G401.6 (cell line): ENCODE data around the gene PAFAH2.

Source experiments
- FAIRE-seq: peaks from 2 replicates; lab custom pipeline; 2012; peaks lifted over from hg19 to GRCh38; lab: Jason Lieb, UNC

PAFAH2 gene

GRCh38 chr1:26031196-26031595, 33.3 kb upstream of the PAFAH2 start:
- FAIRE-seq = no peak

GRCh38 chr1:26029864-26030481, 32.1 kb upstream of the PAFAH2 start:
- peak; percentile 86 for FAIRE-seq

DNA sequence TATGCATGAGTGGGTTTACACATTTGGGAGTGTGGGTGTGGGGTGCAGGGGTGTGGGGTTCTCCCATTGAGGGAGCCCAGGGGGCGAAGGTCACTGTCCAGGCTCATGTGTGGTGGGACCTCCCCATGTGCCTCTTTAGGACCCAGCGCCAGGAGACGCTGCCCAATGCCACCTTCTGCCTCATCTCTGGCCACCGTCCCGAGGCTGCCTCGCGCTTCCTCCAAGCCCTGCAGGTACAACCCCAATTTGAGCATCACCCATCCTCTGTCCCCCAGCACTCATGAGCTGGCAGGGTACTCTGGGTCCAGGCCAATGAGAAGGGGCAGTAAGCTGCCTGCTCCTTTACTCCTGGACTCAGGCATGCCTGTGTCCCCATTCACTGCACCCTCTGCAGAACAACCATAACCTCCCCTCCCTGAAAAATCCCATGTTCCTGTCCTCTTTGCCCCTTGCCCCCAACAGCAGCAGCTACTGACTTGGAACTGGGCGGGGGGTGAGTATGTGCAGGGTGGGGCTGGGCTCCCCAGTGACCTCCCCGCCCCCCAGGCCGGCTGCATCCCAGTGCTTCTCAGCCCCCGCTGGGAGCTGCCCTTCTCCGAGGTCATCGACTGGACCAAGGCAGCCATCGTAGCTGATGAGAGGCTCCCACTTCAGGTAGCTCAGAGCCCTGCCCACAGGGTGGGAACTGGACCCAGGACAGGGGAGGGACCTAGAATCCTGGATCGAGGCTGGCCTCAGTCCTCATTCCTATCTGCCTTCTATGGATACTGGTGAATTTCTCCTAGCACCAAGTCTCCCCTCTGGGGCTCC, 31.4 kb upstream of the PAFAH2 start:
- peak; percentile 13 for FAIRE-seq

GRCh38 chr1:26028490-26028980, 30.7 kb upstream of the PAFAH2 start:
- no peak for FAIRE-seq

GRCh38 chr1:26027716-26028489, 30.0 kb upstream of the PAFAH2 start:
- FAIRE-seq = no peak

- FAIRE-seq = no peak
Observed at GRCh38 chr1:26025517-26025916, 27.7 kb upstream of the PAFAH2 start.

- FAIRE-seq = no peak
Observed at GRCh38 chr1:26025060-26025459, 27.2 kb upstream of the PAFAH2 start.

DNA sequence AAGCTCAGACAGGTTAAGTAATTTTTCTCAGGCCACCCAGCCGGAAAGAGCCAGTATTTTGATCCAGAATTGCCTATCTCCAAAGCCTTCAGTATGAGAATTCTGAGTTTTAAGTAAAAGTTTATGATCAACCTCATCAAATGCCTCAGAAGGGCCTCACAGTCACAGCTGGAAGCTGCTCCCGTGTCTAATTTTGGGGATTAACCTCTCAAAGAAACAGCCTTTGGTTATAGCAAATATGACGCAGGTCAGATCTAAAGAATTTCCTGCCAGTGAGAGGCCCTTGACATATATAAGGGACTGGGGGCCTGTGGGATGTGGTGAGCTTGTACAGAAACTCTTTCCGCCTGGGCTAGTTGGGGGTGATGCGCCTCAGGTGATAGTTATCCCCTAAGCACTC, 26.0 kb upstream of the PAFAH2 start:
- FAIRE-seq = peak; percentile 91

- no peak for FAIRE-seq
Observed at GRCh38 chr1:26023009-26023408, 25.1 kb upstream of the PAFAH2 start.

- no peak for FAIRE-seq
Observed at GRCh38 chr1:26022404-26022779, 24.5 kb upstream of the PAFAH2 start.

DNA sequence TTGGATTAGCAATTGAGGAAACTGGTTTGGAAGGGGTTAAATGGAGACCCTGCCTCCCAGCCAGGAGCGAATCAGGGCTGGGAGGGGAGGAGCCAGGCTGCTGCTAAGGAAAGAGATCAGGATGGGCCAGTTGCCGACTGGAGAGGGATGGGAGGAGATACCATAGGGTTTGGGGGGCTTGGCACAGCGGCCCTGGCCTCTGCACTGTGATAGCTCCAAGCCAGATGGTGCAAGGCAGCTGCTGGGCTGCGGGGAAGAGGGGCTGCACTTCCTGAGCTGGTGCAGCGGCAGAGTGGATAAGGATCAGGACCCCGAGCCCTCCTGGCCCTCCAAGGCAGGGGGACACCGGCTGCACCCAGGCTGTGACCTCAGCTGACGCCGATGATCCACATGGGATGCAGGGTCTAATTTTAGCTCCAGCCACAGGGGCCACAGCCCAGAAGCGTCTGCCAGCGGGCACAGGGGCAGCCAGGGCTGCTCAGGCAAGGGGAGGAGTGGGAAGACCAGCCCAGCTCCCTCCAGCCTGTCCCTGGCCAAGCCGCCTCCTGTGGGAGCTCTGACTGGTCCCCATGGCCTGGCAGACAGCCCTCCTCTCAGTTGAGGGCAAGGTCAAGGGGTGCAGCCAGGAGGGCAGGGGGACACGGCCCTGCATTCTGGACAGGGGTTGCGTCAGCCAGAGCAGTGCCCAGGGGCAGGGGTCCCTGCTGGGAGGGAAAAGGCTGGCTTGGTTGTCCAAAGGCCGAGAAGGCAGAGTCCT, 24.0 kb upstream of the PAFAH2 start, which contains the start of gene EXTL1:
TSS of gene EXTL1 (plus strand) at position 129 of the 757 bp plus-strand sequence. CDS start 872 bp downstream, outside the sequence.
- FAIRE-seq = peak; percentile 99

GRCh38 chr1:26020941-26021646, 23.2 kb upstream of the PAFAH2 start:
- peak; percentile 90 for FAIRE-seq

- FAIRE-seq = no peak
Observed at GRCh38 chr1:26020330-26020768, 22.5 kb upstream of the PAFAH2 start.

DNA sequence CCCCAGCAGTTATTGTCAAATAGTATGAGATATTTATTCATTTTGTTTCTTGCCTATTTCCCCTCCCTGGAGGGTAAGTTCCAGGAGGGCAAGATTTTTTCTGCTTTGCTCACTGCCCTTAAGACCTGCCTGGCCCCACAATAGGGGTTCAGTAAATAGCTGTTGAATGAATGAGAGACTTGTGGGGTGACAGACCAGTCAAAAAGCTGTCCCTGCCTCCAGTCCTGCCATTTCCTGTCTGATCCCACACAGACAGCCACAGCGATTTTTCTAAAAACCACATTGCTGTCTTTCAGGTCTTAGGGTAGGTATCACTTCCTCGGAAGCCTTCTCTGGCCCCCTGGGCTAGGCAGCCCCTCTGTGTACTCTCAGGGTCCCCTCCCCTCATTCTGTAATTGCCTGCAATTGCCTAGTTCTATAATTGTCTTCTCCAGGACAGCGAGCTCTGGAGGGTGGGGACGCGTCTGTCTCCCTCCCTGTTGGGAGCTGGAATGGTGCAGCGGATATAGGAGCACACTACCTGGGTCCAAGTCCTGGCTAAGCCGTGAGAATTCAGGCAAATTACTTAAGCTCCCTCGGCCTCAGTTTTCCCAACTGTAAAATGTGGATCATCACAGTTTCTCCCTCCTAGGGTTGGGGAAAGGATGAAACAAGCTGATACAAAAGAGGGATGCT, 21.9 kb upstream of the PAFAH2 start:
- FAIRE-seq = peak; percentile 98

GRCh38 chr1:26017606-26018005, 19.7 kb upstream of the PAFAH2 start:
- FAIRE-seq = no peak

GRCh38 chr1:26016953-26017545, 19.2 kb upstream of the PAFAH2 start:
- peak; percentile 40 for FAIRE-seq

GRCh38 chr1:26016258-26016952, 18.5 kb upstream of the PAFAH2 start:
- no peak for FAIRE-seq

GRCh38 chr1:26015358-26015757, 17.5 kb upstream of the PAFAH2 start:
- peak; percentile 98 for FAIRE-seq

GRCh38 chr1:26014179-26014578, 16.3 kb upstream of the PAFAH2 start:
- no peak for FAIRE-seq

GRCh38 chr1:26012864-26013263, 15.0 kb upstream of the PAFAH2 start:
- no peak for FAIRE-seq
